HEK293 (cell line): Measurements from ENCODE around the gene ZNF396.

Source experiments
- CTCF ChIA-PET: fragments of 350-600 bp; formaldehyde crosslinking; extraction: SDS; loops from one replicate; lab custom pipeline; 2021; ENCODE audit warnings: antibody characterized with exemption; lab: Yijun Ruan, JAX
- POLR2A ChIA-PET: fragments of 300-600 bp; formaldehyde crosslinking; extraction: SDS; loops from one replicate; lab custom pipeline; 2020; ENCODE audit warnings: antibody characterized with exemption, inconsistent platforms; lab: Yijun Ruan, JAX
- H3K27ac ChIP-seq: fragments of 200-500 bp; sonication (Bioruptor generic); 2 replicates; pipeline ENCODE4 v1.5.1; 2014; ENCODE audit warnings: low read depth, low read length, control low read depth, inconsistent platforms; ENCODE audit errors: extremely low read depth
- H3K36me3 ChIP-seq, 2 experiments: fragments of 200-500 bp in 1 of 2; sonication (Bioruptor generic) in 1 of 2; 1 replicate in 1 of 2; 2 replicates in 1 of 2; pipeline ENCODE4 v1.5.1; 2014 to 2017; ENCODE audit warnings: inconsistent platforms in 2 of 2, low read length in 2 of 2; ENCODE audit not compliant: control insufficient read depth in 2 of 2, insufficient read depth in 1 of 2
- H3K4me1 ChIP-seq: fragments of 200-500 bp; sonication (Bioruptor generic); 2 replicates; pipeline ENCODE4 v1.5.1; 2014; ENCODE audit warnings: mild to moderate bottlenecking, low read length, inconsistent platforms; ENCODE audit not compliant: control insufficient read depth, insufficient read depth
- H3K4me3 ChIP-seq: 2 replicates; pipeline ENCODE4 v1.5.1; 2011; ENCODE audit warnings: low read depth, mild to moderate bottlenecking, control low read depth, low read length, moderate library complexity
- H3K9me3 ChIP-seq: fragments of 200-500 bp; sonication (Bioruptor generic); 2 replicates; pipeline ENCODE4 v1.5.1; 2014; ENCODE audit warnings: low read depth, low read length, inconsistent platforms; ENCODE audit not compliant: control insufficient read depth, insufficient read depth
- GLI4 ChIP-seq: fragments of 450-650 bp; formaldehyde crosslinking; IDR thresholded peaks from 2 replicates; pipeline ENCODE4 v1.5.1; 2016; ENCODE audit warnings: missing biosample characterization, missing genetic modification characterization
- OVOL3 ChIP-seq: fragments of 450-650 bp; formaldehyde crosslinking; IDR thresholded peaks from 2 replicates; pipeline ENCODE4 v1.5.1; 2016; ENCODE audit warnings: missing biosample characterization, missing genetic modification characterization
- PRDM6 ChIP-seq: fragments of 450-650 bp; formaldehyde crosslinking; IDR thresholded peaks from 2 replicates; pipeline ENCODE4 v1.5.1; 2017; ENCODE audit warnings: missing biosample characterization, missing genetic modification characterization
- SETDB1 ChIP-seq: IDR thresholded peaks from one replicate; pipeline ENCODE4 v1.6.1; 2017; ENCODE audit warnings: mild to moderate bottlenecking, low read length, moderate library complexity, mixed read lengths; ENCODE audit not compliant: insufficient read length
- SP2 ChIP-seq: fragments of 450-650 bp; formaldehyde crosslinking; IDR thresholded peaks from 2 replicates; pipeline ENCODE4 v1.5.1; 2016; ENCODE audit warnings: missing biosample characterization, missing genetic modification characterization
- TCF7L2 ChIP-seq: IDR thresholded peaks from 2 replicates; pipeline ENCODE4 v1.6.1; 2011; ENCODE audit warnings: low read depth, mild to moderate bottlenecking, inconsistent platforms, low read length, moderate library complexity, borderline replicate concordance
- ZFHX2 ChIP-seq: fragments of 450-650 bp; formaldehyde crosslinking; conservative IDR thresholded peaks from 2 replicates; pipeline ENCODE4 v1.5.1; 2016; ENCODE audit warnings: missing biosample characterization, missing genetic modification characterization
- ZFP69B ChIP-seq: fragments of 450-650 bp; formaldehyde crosslinking; IDR thresholded peaks from 2 replicates; pipeline ENCODE4 v1.5.1; 2016; ENCODE audit warnings: missing biosample characterization, missing genetic modification characterization
- ZNF155 ChIP-seq: fragments of 450-650 bp; formaldehyde crosslinking; IDR thresholded peaks from 2 replicates; pipeline ENCODE4 v1.5.1; 2016; ENCODE audit warnings: missing biosample characterization, missing genetic modification characterization
- ZNF157 ChIP-seq: fragments of 450-650 bp; formaldehyde crosslinking; IDR thresholded peaks from 2 replicates; pipeline ENCODE4 v1.5.1; 2016; ENCODE audit warnings: missing biosample characterization, missing genetic modification characterization
- ZNF274 ChIP-seq, 2 experiments: fragments of 200-500 bp in 1 of 2; fragments of 450-650 bp in 1 of 2; sonication (Bioruptor generic) in 1 of 2; formaldehyde crosslinking in 1 of 2; IDR thresholded peaks; 2 replicates each; pipeline versions ENCODE4 v1.5.1 to v1.6.1; 2014 to 2016; ENCODE audit warnings: borderline replicate concordance in 1 of 2, inconsistent platforms in 1 of 2, low read length in 1 of 2, missing biosample characterization in 1 of 2, missing genetic modification characterization in 1 of 2
- ZNF335 ChIP-seq: fragments of 450-650 bp; formaldehyde crosslinking; conservative IDR thresholded peaks from 2 replicates; pipeline ENCODE4 v1.5.1; 2016; ENCODE audit warnings: missing biosample characterization, missing genetic modification characterization
- ZNF341 ChIP-seq: fragments of 450-650 bp; formaldehyde crosslinking; IDR thresholded peaks from 2 replicates; pipeline ENCODE4; 2016; ENCODE audit warnings: low read depth, missing biosample characterization, missing genetic modification characterization
- ZNF350 ChIP-seq: fragments of 450-650 bp; formaldehyde crosslinking; IDR thresholded peaks from 2 replicates; pipeline ENCODE4 v1.5.0; 2017; ENCODE audit warnings: missing biosample characterization, mild to moderate bottlenecking, missing genetic modification characterization
- ZNF501 ChIP-seq: fragments of 450-650 bp; formaldehyde crosslinking; IDR thresholded peaks from 2 replicates; pipeline ENCODE4 v1.5.1; 2016; ENCODE audit warnings: missing biosample characterization, missing genetic modification characterization
- ZNF513 ChIP-seq: fragments of 450-650 bp; IDR thresholded peaks from 2 replicates; pipeline ENCODE4 v1.5.1; 2018; ENCODE audit warnings: missing biosample characterization, missing genetic modification characterization
- ZNF585B ChIP-seq: fragments of 450-650 bp; formaldehyde crosslinking; IDR thresholded peaks from 2 replicates; pipeline ENCODE4 v1.5.1; 2016; ENCODE audit warnings: missing biosample characterization, missing genetic modification characterization
- ZNF600 ChIP-seq: fragments of 450-650 bp; formaldehyde crosslinking; IDR thresholded peaks from 2 replicates; pipeline ENCODE4 v1.5.1; 2016; ENCODE audit warnings: missing biosample characterization, missing genetic modification characterization
- ZNF658 ChIP-seq: fragments of 450-650 bp; formaldehyde crosslinking; IDR thresholded peaks from 2 replicates; pipeline ENCODE4; 2016; ENCODE audit warnings: missing biosample characterization, missing genetic modification characterization
- ZNF664 ChIP-seq: fragments of 450-650 bp; formaldehyde crosslinking; IDR thresholded peaks from 2 replicates; pipeline ENCODE4 v1.5.1; 2016; ENCODE audit warnings: missing biosample characterization, missing genetic modification characterization
- ZSCAN16 ChIP-seq: fragments of 450-650 bp; formaldehyde crosslinking; IDR thresholded peaks from 2 replicates; pipeline ENCODE4 v1.5.1; 2016; ENCODE audit warnings: missing biosample characterization, missing genetic modification characterization
- TF ChIP-seq, protein P1 (sequence below): fragments of 450-650 bp; formaldehyde crosslinking; IDR thresholded peaks from 2 replicates; pipeline ENCODE4 v1.5.1; 2017; ENCODE audit warnings: missing biosample characterization, missing genetic modification characterization
- TF ChIP-seq, protein P2 (sequence below): fragments of 450-650 bp; formaldehyde crosslinking; IDR thresholded peaks from 2 replicates; pipeline ENCODE4 v1.5.1; 2016; ENCODE audit warnings: missing biosample characterization, missing genetic modification characterization
- TF ChIP-seq, protein P3 (sequence below): fragments of 450-650 bp; formaldehyde crosslinking; IDR thresholded peaks from 2 replicates; pipeline ENCODE4 v1.5.1; 2016; ENCODE audit warnings: missing biosample characterization, missing genetic modification characterization

The ZNF396 gene

DNA sequence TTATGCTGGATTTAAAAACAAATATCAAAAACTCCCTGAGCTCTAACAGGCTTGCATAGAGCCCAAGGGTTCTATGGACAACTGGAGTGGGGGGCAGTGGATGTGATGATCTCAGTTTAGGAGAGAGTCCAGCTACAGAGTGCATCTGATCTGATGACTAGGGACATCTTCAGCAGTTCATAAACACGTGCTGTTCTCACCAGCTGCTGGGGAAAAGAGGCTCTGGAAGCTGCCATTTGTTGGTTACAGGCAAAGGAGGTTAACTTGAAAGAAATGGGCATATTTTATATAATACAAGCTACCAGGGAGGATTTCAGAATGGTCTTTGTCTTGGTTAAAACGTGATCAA lies 36.0 kb upstream of the ZNF396 start:
- Histone ChIP-seq H3K4me3 (no peak overlapping the region), H3K4me1 (no peaks in the 10 kb centered on the region), H3K9me3 (no peaks in the 10 kb centered on the region), H3K27ac (no peak overlapping the region), H3K36me3 (no peaks in the 10 kb centered on the region)
- ChIA-PET CTCF (no interaction called here), POLR2A (no interaction called here)
- TF ChIP-seq ZNF350 (no peak), SP2 (tag by site-specific recombination) (no peak), ZNF155 (tag by site-specific recombination) (no peak), PRDM6 (tag by site-specific recombination) (no peak), ZNF585B (tag by site-specific recombination) (no peak), ZNF513 (tag by site-specific recombination) (no peak)

- H3K9me3 ChIP-seq, result no peaks in the 10 kb centered on the region
- CTCF ChIA-PET, result no interaction called here
- no peak overlapping the region for H3K27ac ChIP-seq
- POLR2A ChIA-PET, result no interaction called here
- H3K36me3 ChIP-seq, result no peaks in the 10 kb centered on the region
- H3K4me3 ChIP-seq, result no peak overlapping the region
- no peaks in the 10 kb centered on the region for H3K4me1 ChIP-seq
- no peak for TF ChIP-seq ZNF335 (tag by site-specific recombination)
- TF ChIP-seq, protein P1, sequence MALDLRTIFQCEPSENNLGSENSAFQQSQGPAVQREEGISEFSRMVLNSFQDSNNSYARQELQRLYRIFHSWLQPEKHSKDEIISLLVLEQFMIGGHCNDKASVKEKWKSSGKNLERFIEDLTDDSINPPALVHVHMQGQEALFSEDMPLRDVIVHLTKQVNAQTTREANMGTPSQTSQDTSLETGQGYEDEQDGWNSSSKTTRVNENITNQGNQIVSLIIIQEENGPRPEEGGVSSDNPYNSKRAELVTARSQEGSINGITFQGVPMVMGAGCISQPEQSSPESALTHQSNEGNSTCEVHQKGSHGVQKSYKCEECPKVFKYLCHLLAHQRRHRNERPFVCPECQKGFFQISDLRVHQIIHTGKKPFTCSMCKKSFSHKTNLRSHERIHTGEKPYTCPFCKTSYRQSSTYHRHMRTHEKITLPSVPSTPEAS, result no peak
- TF ChIP-seq, protein P2, sequence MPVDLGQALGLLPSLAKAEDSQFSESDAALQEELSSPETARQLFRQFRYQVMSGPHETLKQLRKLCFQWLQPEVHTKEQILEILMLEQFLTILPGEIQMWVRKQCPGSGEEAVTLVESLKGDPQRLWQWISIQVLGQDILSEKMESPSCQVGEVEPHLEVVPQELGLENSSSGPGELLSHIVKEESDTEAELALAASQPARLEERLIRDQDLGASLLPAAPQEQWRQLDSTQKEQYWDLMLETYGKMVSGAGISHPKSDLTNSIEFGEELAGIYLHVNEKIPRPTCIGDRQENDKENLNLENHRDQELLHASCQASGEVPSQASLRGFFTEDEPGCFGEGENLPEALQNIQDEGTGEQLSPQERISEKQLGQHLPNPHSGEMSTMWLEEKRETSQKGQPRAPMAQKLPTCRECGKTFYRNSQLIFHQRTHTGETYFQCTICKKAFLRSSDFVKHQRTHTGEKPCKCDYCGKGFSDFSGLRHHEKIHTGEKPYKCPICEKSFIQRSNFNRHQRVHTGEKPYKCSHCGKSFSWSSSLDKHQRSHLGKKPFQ (tag by site-specific recombination), result 0 out of 2 replicates have a peak, but pooled peaks have one; percentile 23
Measured at GRCh38 chr18:35411625-35412351, 34.7 kb upstream of the ZNF396 start.

- H3K9me3 ChIP-seq, result no peaks in the 10 kb centered on the region
- CTCF ChIA-PET, result interaction anchor here (0.6 to 0.7 kb wide), 2 partner anchors 96 to 177 kb away, joined by 3 to 4 read pairs; no protein-coding TSS in a partner anchor
- no peak for TF ChIP-seq ZNF157 (tag by site-specific recombination)
- TF ChIP-seq ZNF501 (tag by site-specific recombination), result no peak
- no peak for TF ChIP-seq ZNF664 (tag by site-specific recombination)
- no peak for TF ChIP-seq ZNF658 (tag by site-specific recombination)
- no peak for TF ChIP-seq ZNF600
- no peak for TF ChIP-seq GLI4 (tag by site-specific recombination)
- TF ChIP-seq SETDB1, result no peak
- TF ChIP-seq ZNF341 (tag by site-specific recombination), result no peak
- no peak for TF ChIP-seq ZNF335 (tag by site-specific recombination)
- no peak for TF ChIP-seq OVOL3 (tag by site-specific recombination)
- no peak for TF ChIP-seq ZFP69B (tag by site-specific recombination)
- TF ChIP-seq ZFHX2 (tag by site-specific recombination), result no peak
- TF ChIP-seq ZSCAN16 (tag by site-specific recombination), result no peak
- TF ChIP-seq, protein P3, sequence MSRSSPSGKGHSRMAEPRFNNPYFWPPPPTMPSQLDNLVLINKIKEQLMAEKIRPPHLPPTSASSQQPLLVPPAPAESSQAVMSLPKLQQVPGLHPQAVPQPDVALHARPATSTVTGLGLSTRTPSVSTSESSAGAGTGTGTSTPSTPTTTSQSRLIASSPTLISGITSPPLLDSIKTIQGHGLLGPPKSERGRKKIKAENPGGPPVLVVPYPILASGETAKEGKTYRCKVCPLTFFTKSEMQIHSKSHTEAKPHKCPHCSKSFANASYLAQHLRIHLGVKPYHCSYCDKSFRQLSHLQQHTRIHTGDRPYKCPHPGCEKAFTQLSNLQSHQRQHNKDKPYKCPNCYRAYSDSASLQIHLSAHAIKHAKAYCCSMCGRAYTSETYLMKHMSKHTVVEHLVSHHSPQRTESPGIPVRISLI, result no peak
- TF ChIP-seq TCF7L2, result no peak
- no peak for TF ChIP-seq ZNF274 (IDR thresholded peaks at IDR 0.05; ENCODE audit: low read length)
- TF ChIP-seq ZNF274 (tag by site-specific recombination; IDR thresholded peaks at IDR 0.05; ENCODE audit: borderline replicate concordance), result no peak
- POLR2A ChIA-PET, result no interaction called here
- H3K4me1 ChIP-seq, result no peaks in the 10 kb centered on the region
- no peaks in the 10 kb centered on the region for H3K36me3 ChIP-seq
- H3K4me3 ChIP-seq, result no peak overlapping the region
- H3K27ac ChIP-seq, result no peak overlapping the region
Measured at GRCh38 chr18:35410561-35410960, 33.4 kb upstream of the ZNF396 start.
